WI38 (cell line): ENCODE results near the gene S100A3.

Source experiments
- H3K4me3 ChIP-seq: 2 replicates; pipeline ENCODE4 v1.5.1; 2011; ENCODE audit warnings: low read depth, mild to moderate bottlenecking, control low read depth, low read length
- TF ChIP-seq, protein P1 (sequence below): IDR thresholded peaks from 2 replicates; pipeline ENCODE4 v1.5.1; 2012; ENCODE audit warnings: low read depth, mild to moderate bottlenecking, control low read depth, low read length

The S100A3 gene

DNA sequence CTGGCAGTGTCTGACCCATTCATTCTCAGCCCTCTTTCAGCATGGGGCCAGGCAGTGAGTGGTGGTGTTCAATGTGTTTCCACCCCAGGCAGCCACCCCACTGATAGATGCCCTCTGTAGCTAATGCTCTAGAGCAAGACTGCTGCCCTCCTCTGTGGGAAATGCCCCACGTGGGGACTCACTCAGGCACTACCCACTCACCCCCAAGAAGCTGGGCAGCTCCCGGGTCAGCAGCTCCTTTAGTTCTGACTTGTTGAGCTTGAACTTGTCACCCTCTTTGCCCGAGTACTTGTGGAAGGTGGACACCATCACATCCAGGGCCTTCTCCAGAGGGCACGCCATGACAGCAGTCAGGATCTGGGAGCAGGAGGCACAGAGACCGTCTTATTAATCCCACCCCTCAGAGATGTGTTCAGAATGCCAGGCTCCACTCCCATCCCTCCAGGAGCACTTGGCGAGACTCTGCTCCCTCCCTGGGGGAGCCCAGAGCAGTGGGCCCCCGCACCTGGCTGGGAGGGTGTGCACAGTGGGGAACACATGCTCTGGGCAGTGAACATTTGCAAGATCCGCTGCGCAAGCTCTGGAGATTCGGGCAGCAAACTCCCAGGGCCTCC is 4.5 kb downstream of the S100A3 start:
- peak overlapping the region; percentile 57 for H3K4me3 ChIP-seq
- TF ChIP-seq, protein P1, sequence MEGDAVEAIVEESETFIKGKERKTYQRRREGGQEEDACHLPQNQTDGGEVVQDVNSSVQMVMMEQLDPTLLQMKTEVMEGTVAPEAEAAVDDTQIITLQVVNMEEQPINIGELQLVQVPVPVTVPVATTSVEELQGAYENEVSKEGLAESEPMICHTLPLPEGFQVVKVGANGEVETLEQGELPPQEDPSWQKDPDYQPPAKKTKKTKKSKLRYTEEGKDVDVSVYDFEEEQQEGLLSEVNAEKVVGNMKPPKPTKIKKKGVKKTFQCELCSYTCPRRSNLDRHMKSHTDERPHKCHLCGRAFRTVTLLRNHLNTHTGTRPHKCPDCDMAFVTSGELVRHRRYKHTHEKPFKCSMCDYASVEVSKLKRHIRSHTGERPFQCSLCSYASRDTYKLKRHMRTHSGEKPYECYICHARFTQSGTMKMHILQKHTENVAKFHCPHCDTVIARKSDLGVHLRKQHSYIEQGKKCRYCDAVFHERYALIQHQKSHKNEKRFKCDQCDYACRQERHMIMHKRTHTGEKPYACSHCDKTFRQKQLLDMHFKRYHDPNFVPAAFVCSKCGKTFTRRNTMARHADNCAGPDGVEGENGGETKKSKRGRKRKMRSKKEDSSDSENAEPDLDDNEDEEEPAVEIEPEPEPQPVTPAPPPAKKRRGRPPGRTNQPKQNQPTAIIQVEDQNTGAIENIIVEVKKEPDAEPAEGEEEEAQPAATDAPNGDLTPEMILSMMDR = no peak

DNA sequence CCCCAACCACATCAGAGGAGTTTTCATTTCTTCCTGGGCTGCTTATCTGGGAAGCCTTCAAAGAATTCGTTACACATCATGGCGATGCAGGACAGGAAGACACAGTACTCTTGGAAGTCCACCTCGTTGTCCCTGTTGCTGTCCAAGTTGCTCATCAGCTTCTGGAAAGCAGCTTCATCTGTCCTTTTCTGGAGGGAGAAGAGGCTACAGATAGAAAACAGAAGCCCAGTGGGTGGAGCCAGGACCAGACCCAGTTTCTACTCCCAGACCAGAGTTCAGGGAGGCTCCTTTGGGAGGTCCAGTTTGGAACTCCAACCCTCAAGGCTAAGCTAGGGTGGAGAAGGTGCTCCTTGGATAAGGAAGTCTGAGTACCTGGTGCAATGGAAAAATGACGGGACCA is 5.3 kb downstream of the S100A3 start:
- no peak overlapping the region for H3K4me3 ChIP-seq
- TF ChIP-seq, protein P1 = no peak

DNA sequence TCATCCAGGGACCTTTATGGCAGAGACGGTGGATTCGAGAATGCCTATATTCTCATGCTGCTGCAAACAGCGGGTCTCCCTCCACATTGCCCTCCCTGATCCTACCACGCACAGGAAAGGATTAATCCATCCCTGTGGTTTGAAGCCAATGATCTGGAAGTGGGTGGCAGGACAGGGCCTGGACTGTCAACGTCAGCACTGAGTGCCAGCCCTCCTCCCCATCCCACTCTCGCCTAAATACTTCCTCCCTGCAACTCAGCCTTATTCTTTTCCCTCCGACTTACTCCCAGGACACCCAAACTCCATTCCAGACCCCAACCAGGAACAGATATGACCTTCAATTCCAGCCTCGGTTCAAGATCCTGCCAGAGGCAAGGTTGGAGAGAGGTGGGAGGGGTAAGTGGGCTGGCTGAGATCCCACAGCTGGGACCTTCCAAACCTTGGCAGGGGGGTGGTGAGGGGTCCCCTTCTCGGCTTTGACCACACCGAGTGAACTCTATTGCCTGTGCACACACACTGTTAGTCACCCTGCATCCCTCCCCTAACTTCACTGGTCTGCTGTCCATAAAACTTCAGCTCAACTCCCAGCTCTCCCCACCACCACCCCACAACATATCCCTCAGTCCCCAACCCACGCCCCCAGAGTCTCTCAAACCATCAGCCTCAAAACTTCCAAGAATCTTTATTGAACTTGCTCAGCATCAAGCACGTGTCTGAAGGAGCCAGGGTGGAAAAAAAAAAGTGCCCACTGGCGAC is 5.9 kb downstream of the S100A3 start:
- TF ChIP-seq, protein P1 = no peak
- H3K4me3 ChIP-seq = no peak overlapping the region

DNA sequence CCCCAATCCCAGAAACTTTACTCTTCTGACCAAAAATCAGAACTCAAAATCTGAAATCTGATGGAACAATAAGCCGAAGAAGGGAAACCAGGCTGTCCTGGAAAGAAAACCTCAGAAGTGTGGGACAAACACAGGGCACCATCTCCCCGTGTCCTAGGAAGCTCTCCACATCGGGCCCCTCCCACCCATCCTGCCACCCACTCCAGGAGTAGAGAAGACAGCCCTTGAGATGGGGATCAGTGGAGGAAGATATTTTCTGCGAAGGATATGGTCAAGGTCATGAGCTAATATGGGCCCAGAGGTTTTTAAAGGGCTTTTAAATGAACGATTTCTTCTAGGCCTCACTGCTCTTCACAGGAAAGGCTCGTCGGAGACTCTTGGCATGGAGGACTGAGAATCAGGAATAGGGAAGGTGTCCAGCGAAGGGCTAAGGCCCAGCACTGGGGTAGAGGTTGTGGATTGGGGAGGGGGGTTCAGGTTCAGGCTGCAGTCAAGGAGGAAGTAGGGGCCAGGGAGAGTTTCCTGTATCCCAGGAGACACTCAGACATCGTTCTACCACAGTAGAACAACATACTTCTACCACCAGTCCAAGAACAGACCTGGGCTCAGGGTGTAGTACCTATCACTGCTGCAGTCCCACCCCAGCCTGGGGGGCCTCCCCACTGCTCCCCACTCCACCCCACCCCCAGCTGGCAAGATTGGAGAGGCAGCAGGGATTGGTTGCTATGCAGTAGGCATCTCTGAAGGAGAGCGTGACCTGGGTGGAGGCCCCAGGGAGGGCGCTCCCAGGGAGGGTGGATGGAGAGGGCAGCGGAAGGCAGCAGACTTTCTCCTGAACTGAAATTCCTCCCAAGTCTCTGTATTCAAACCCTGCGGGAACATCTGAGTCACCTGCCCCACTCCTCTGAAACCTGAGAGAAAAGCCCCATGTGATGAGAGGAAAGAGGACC is 7.1 kb downstream of the S100A3 start:
- no peak overlapping the region for H3K4me3 ChIP-seq
- TF ChIP-seq, protein P1 = no peak

DNA sequence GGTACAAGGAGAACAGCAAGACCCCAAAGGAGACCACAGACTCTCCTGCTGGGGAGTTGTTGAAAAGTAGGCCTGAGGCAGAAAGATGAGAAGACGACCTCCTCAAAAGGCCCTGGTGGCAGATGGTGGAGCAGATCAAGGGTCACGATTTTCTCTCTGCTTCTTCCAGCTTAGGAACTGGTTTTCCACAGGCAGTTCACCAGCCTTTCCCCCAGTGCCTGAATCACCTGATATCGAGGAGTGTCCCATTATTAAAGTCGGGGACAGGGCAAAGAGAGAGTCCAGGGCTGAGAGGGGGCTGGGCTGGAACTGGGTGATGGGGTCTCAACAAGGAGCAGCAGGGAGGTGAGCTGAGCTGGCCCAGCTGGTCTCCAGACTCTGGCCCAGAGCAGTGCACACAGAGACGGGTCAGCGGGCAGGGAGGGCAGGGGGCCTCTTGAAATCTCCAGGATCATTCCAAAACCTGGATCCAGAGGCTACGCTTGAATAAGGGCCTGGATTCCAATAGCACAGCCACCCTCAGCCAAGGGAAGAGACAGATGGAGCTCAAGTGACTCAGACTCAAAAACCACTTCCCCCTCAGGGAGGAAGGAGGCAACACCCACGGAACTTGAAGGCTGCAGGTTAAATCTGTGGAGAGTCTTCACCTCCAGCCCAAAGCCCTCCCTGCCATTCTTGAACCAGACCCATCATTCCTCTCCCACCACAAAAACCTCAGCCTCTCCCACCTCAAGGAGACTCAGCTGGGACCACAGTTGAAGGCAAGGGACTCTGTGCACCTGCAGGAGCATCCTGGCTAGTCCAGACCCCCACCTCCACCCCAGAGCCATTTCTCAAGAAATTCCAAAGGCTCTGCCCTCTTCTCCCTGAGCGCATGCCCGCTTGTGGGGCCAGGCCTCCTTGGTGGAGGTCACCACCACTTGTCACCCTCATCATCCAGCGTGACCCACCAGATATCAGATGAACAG is 8.4 kb downstream of the S100A3 start, which contains the start of gene S100A5:
Gene S100A5, minus strand, starts transcription at position 541 of the 968 bp plus-strand sequence. CDS start 743 bp downstream, outside the sequence.
- no peak within 1 kb of the TSS for H3K4me3 ChIP-seq
- TF ChIP-seq, protein P1 = no peak

DNA sequence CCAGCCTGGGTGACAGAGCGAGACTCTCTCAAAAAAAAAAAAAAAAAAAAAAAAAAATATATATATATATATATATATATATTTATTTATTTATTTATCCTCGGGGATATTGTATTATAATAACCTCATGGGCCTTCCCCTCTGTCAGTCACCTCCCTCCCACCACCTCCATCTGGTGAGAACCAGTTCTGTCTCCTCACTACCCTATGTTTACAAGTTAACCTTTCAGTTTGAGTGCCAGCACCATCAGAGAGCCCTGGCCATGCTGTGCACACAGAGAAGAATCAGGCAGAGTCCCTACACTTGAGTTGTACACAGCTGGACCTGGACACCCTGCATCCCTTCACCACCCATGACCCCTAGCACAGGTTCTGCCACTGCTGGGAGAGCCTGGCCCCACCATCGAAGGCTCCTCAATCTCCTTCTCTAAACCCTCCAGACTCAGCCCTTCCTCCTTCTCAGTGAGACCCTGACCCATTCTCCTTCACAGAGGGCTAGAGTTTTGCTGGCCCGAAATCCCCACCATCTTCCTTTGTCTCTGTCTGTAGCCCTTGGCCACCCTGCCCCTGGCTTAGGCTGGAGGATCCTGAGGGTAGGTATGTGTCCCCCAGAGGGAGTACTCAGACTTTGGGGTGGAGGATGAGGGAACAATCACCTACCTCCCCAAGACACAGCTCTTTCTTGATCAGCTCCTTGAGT is 9.5 kb downstream of the S100A3 start:
- no peak overlapping the region for H3K4me3 ChIP-seq
- TF ChIP-seq, protein P1 = no peak
